HG03457 (cell line): Measurements from ENCODE around the gene IFT81.
"Not testable (repeated sequence)": the region's sequence is repeated elsewhere in the genome, so short reads cannot be mapped to it uniquely, and the experiment has no call there.

Experiments used
- ATAC-seq: cut with Tn5 transposase; IDR thresholded peaks from one replicate; pipeline ENCODE4 v1.9.1; 2021; ENCODE audit warnings: moderate number of reproducible peaks; ENCODE audit not compliant: unreplicated experiment

The IFT81 gene

GRCh38 chr12:110124269-110124995, at the start of gene IFT81:
TSS of gene IFT81 (plus strand) at chr12:110124357. CDS start at chr12:110127381, 3,024 bp downstream.
- ATAC-seq: peak; percentile 71

- no peak for ATAC-seq
Observed at GRCh38 chr12:110075880-110076279, 48.3 kb upstream of the IFT81 start.

- ATAC-seq: no peak
Observed at GRCh38 chr12:110077800-110078199, 46.4 kb upstream of the IFT81 start.

GRCh38 chr12:110079477-110080400, 44.4 kb upstream of the IFT81 start:
- peak; percentile 78 for ATAC-seq

GRCh38 chr12:110080410-110080809, 43.7 kb upstream of the IFT81 start:
- no peak for ATAC-seq

GRCh38 chr12:110084314-110085015, 39.7 kb upstream of the IFT81 start:
- no peak for ATAC-seq

GRCh38 chr12:110088216-110088615, 35.9 kb upstream of the IFT81 start:
- not testable (repeated sequence) for ATAC-seq

- no peak for ATAC-seq
Observed at GRCh38 chr12:110088936-110089335, 35.2 kb upstream of the IFT81 start.

GRCh38 chr12:110090266-110091135, 33.7 kb upstream of the IFT81 start:
- no peak for ATAC-seq

GRCh38 chr12:110091136-110091711, 32.9 kb upstream of the IFT81 start:
- no peak for ATAC-seq

- no peak for ATAC-seq
Observed at GRCh38 chr12:110093631-110094311, 30.4 kb upstream of the IFT81 start.

GRCh38 chr12:110100315-110100970, 23.7 kb upstream of the IFT81 start:
- ATAC-seq: peak; percentile 80

- ATAC-seq: no peak
Observed at GRCh38 chr12:110102255-110102654, 21.9 kb upstream of the IFT81 start.

- ATAC-seq: no peak
Observed at GRCh38 chr12:110104188-110105094, 19.7 kb upstream of the IFT81 start.

- no peak for ATAC-seq
Observed at GRCh38 chr12:110105159-110105558, 19.0 kb upstream of the IFT81 start.

- ATAC-seq: no peak
Observed at GRCh38 chr12:110105986-110106385, 18.2 kb upstream of the IFT81 start.

GRCh38 chr12:110107369-110108281, 16.5 kb upstream of the IFT81 start:
- ATAC-seq: no peak
